ENCODE measurements around the gene CNNM3. TPM values are rescaled to one million over a fixed set of nuclear protein-coding genes. Genes with fewer than 3 reads are reported as not detected.

Gene CNNM3
- total and polyA plus RNA-seq, 12 donors: 4.0 to 18.3 (median 13.1) TPM

- WGBS, 2 donors: 88 to 89% methylated on average over 23 of the region's 23 CpGs
- ATAC-seq (no peak), DNase-seq (no peak)
- Histone ChIP-seq H3K4me3 (no peak overlapping the region), H3K36me3 (peaks cover 0 to 61% (median 11%) of the 10 kb centered on the region in 9 donors), H3K4me1 (peaks cover 3 to 34% (median 27%) of the 10 kb centered on the region in 9 donors), H3K27ac (peak overlapping the region in 1 of 10 donors; percentile 81), H3K9me3 (no peaks in the 10 kb centered on the region), H3K27me3 (no peaks in the 10 kb centered on the region)
- intact Hi-C loops (cut with DNase I): no loop called here
- no peak for TF ChIP-seq CTCF (IDR thresholded peaks at IDR 0.05)
These were observed 9.5 kb upstream of the CNNM3 start for GRCh38 chr2:96806468-96807126.

GRCh38 chr2:96807127-96807471 is 9.0 kb upstream of the CNNM3 start:
- ATAC-seq (no peak), DNase-seq (no peak)
- Histone ChIP-seq H3K36me3 (peaks cover 0 to 61% (median 11%) of the 10 kb centered on the region in 9 donors), H3K4me1 (peaks cover 3 to 39% (median 32%) of the 10 kb centered on the region in 9 donors), H3K27me3 (no peaks in the 10 kb centered on the region), H3K27ac (peak overlapping the region in 1 of 10 donors; percentile 81), H3K4me3 (no peak overlapping the region), H3K9me3 (no peaks in the 10 kb centered on the region)
- 95 to 98% methylated on average over 10 of the region's 10 CpGs for WGBS, 2 donors
- intact Hi-C loops (cut with DNase I): no loop called here
- no peak for TF ChIP-seq CTCF (IDR thresholded peaks at IDR 0.05)

- WGBS, 2 donors: 62 to 69% methylated on average over 10 of the region's 10 CpGs
- H3K27ac ChIP-seq: peak overlapping the region in 4 of 10 donors; percentile 17 to 74 (median 36)
- H3K27me3 ChIP-seq: no peaks in the 10 kb centered on the region
- ATAC-seq (peak in 7 of 8 donors; percentile 32 to 78 (median 69)), DNase-seq (peak; percentile 46 to 47)
- H3K4me1 ChIP-seq: peaks cover 3 to 50% (median 37%) of the 10 kb centered on the region in 9 donors
- no peaks in the 10 kb centered on the region for H3K9me3 ChIP-seq
- no peak overlapping the region for H3K4me3 ChIP-seq
- TF ChIP-seq CTCF (IDR thresholded peaks at IDR 0.05): no peak
- peaks cover 0 to 53% (median 0%) of the 10 kb centered on the region in 9 donors for H3K36me3 ChIP-seq
- intact Hi-C loops (cut with DNase I): no loop called here
These were observed 7.8 kb upstream of the CNNM3 start for GRCh38 chr2:96808176-96808837.

- TF ChIP-seq CTCF (IDR thresholded peaks at IDR 0.05): no peak
- ATAC-seq (peak in 1 of 8 donors; percentile 28), DNase-seq (no peak)
- H3K27ac ChIP-seq: peak overlapping the region in 6 of 10 donors; percentile 17 to 76 (median 39)
- H3K9me3 ChIP-seq: no peaks in the 10 kb centered on the region
- intact Hi-C loops (cut with DNase I): no loop called here
- 79 to 83% methylated on average over 13 of the region's 13 CpGs for WGBS, 2 donors
- no peaks in the 10 kb centered on the region for H3K27me3 ChIP-seq
- peaks cover 3 to 52% (median 37%) of the 10 kb centered on the region in 9 donors for H3K4me1 ChIP-seq
- H3K36me3 ChIP-seq: peaks cover 0 to 43% (median 0%) of the 10 kb centered on the region in 9 donors
- H3K4me3 ChIP-seq: no peak overlapping the region
These were observed 6.7 kb upstream of the CNNM3 start for GRCh38 chr2:96809216-96809882.
